Naive B cell (primary cell): ENCODE results near the gene PUS10. TPM values are rescaled to one million over a fixed set of nuclear protein-coding genes. Genes with fewer than 3 reads are reported as not detected.

Experiments used
- ATAC-seq, 2 donors: fragments of 150-1000 bp; cut with Tn5 transposase; 2 replicates each; pipeline ENCODE4 v1.10.0; 2021; ENCODE audit warnings: low read depth in 2 of 2, mild to moderate bottlenecking in 2 of 2, moderate library complexity in 2 of 2
- DNase-seq: peaks from one replicate; pipeline ENCODE4 v3.0.0; 2022
- H3K27ac Mint-ChIP-seq, 6 donors: one replicate each; pipeline ENCODE4 v1.8.0; 2020 to 2022; ENCODE audit warnings: mild to moderate bottlenecking in 6 of 6, mixed read lengths in 6 of 6, moderate library complexity in 5 of 6, inconsistent platforms in 2 of 6
- H3K27me3 Mint-ChIP-seq, 3 donors: one replicate each; pipeline ENCODE4 v1.8.0; 2021 to 2022; ENCODE audit warnings: mixed read lengths in 3 of 3, mild to moderate bottlenecking in 1 of 3
- H3K36me3 Mint-ChIP-seq, 2 donors: one replicate each; pipeline ENCODE4 v1.8.0; 2020 to 2022; ENCODE audit warnings: mixed read lengths in 2 of 2, inconsistent platforms in 1 of 2, mild to moderate bottlenecking in 1 of 2
- H3K4me1 Mint-ChIP-seq, 3 donors: one replicate each; pipeline ENCODE4 v1.8.0; 2020 to 2022; ENCODE audit warnings: mixed read lengths in 3 of 3, inconsistent platforms in 1 of 3, mild to moderate bottlenecking in 1 of 3, moderate library complexity in 1 of 3
- H3K4me3 Mint-ChIP-seq, 8 donors: one replicate each; pipeline ENCODE4 v1.8.0; 2020 to 2022; ENCODE audit warnings: mild to moderate bottlenecking in 8 of 8, mixed read lengths in 8 of 8, moderate library complexity in 8 of 8, inconsistent platforms in 2 of 8
- H3K9me3 Mint-ChIP-seq, 7 donors: one replicate each; pipeline ENCODE4 v1.8.0; 2020 to 2022; ENCODE audit warnings: mixed read lengths in 7 of 7, mild to moderate bottlenecking in 5 of 7, inconsistent platforms in 2 of 7, moderate library complexity in 1 of 7
- polyA plus RNA-seq, 6 donors: library from polyadenylated mRNA; unstranded; fragments of 300-500 nt; fragmentation: Illumina TruSeq; gene quantifications; one replicate each; pipeline ENCODE4 v1.2.3, GENCODE V29; 2021; ENCODE audit warnings: low read depth in 6 of 6

Gene PUS10
- polyA plus RNA-seq, 6 donors from 2014 or later, result 3.4 to 8.6 (median 4.8) TPM

- ATAC-seq (no peak), DNase-seq (no peak)
- Mint-ChIP-seq H3K9me3 (no peaks in the 10 kb centered on the region), H3K36me3 (peaks cover 0 to 8% of the 10 kb centered on the region in 2 donors), H3K27me3 (no peaks in the 10 kb centered on the region), H3K27ac (no peak overlapping the region), H3K4me3 (no peak overlapping the region), H3K4me1 (peaks cover 7 to 12% (median 11%) of the 10 kb centered on the region in 3 donors)
Observed at GRCh38 chr2:60959501-60959900, 58.6 kb downstream of the PUS10 start.

- Mint-ChIP-seq H3K4me1 (peaks cover 0 to 5% (median 5%) of the 10 kb centered on the region in 3 donors), H3K9me3 (no peaks in the 10 kb centered on the region), H3K36me3 (peaks cover 3 to 11% of the 10 kb centered on the region in 2 donors), H3K4me3 (no peak overlapping the region), H3K27ac (peak overlapping the region in 1 of 6 donors; percentile 33), H3K27me3 (no peaks in the 10 kb centered on the region)
- DNase-seq, result no peak
- no peak for ATAC-seq
Observed at GRCh38 chr2:60958800-60959199, 59.3 kb downstream of the PUS10 start.

GRCh38 chr2:60958361-60958760, 59.7 kb downstream of the PUS10 start:
- H3K4me1 Mint-ChIP-seq, result peaks cover 0 to 5% (median 4%) of the 10 kb centered on the region in 3 donors
- no peak for DNase-seq
- peak overlapping the region in 1 of 6 donors; percentile 33 for H3K27ac Mint-ChIP-seq
- no peak for ATAC-seq
- H3K4me3 Mint-ChIP-seq, result no peak overlapping the region
- H3K9me3 Mint-ChIP-seq, result peaks cover 0 to 4% (median 0%) of the 10 kb centered on the region in 7 donors
- H3K27me3 Mint-ChIP-seq, result no peaks in the 10 kb centered on the region
- H3K36me3 Mint-ChIP-seq, result peaks cover 7 to 15% of the 10 kb centered on the region in 2 donors

GRCh38 chr2:60957643-60958042, 60.4 kb downstream of the PUS10 start:
- Mint-ChIP-seq H3K9me3 (peaks cover 0 to 5% (median 0%) of the 10 kb centered on the region in 7 donors), H3K4me1 (no peaks in the 10 kb centered on the region), H3K4me3 (no peak overlapping the region), H3K27me3 (no peaks in the 10 kb centered on the region), H3K36me3 (peaks cover 12 to 16% of the 10 kb centered on the region in 2 donors), H3K27ac (peak overlapping the region in 1 of 6 donors; percentile 76)
- no peak for DNase-seq
- no peak for ATAC-seq

- no peak for ATAC-seq
- Mint-ChIP-seq H3K4me3 (no peak overlapping the region), H3K4me1 (no peaks in the 10 kb centered on the region), H3K27ac (no peak overlapping the region), H3K9me3 (peaks cover 0 to 5% (median 0%) of the 10 kb centered on the region in 7 donors), H3K36me3 (peaks cover 12 to 16% of the 10 kb centered on the region in 2 donors), H3K27me3 (no peaks in the 10 kb centered on the region)
- DNase-seq, result no peak
Observed at GRCh38 chr2:60957224-60957623, 60.8 kb downstream of the PUS10 start.

- Mint-ChIP-seq H3K27ac (no peak overlapping the region), H3K4me3 (no peak overlapping the region), H3K27me3 (no peaks in the 10 kb centered on the region), H3K9me3 (peaks cover 0 to 5% (median 0%) of the 10 kb centered on the region in 7 donors), H3K36me3 (peaks cover 16 to 19% of the 10 kb centered on the region in 2 donors), H3K4me1 (no peaks in the 10 kb centered on the region)
- ATAC-seq, result no peak
- no peak for DNase-seq
Observed at GRCh38 chr2:60954139-60954538, 63.9 kb downstream of the PUS10 start.

GRCh38 chr2:60948926-60949579, 69.0 kb downstream of the PUS10 start:
- DNase-seq, result no peak
- no peaks in the 10 kb centered on the region for H3K27me3 Mint-ChIP-seq
- peaks cover 0 to 9% (median 3%) of the 10 kb centered on the region in 3 donors for H3K4me1 Mint-ChIP-seq
- peaks cover 14 to 19% of the 10 kb centered on the region in 2 donors for H3K36me3 Mint-ChIP-seq
- H3K27ac Mint-ChIP-seq, result peak overlapping the region in 1 of 6 donors; percentile 63
- peaks cover 0 to 5% (median 0%) of the 10 kb centered on the region in 7 donors for H3K9me3 Mint-ChIP-seq
- H3K4me3 Mint-ChIP-seq, result no peak overlapping the region
- ATAC-seq, result no peak

- Mint-ChIP-seq H3K27me3 (no peaks in the 10 kb centered on the region), H3K4me1 (peaks cover 0 to 9% (median 3%) of the 10 kb centered on the region in 3 donors), H3K9me3 (no peaks in the 10 kb centered on the region), H3K36me3 (peaks cover 6 to 10% of the 10 kb centered on the region in 2 donors), H3K4me3 (no peak overlapping the region), H3K27ac (no peak overlapping the region)
- ATAC-seq (no peak), DNase-seq (no peak)
Observed at GRCh38 chr2:60948161-60948560, 69.9 kb downstream of the PUS10 start.

- H3K27ac Mint-ChIP-seq, result peak overlapping the region in 2 of 6 donors; percentile 56 to 67
- H3K9me3 Mint-ChIP-seq, result no peaks in the 10 kb centered on the region
- no peak overlapping the region for H3K4me3 Mint-ChIP-seq
- peaks cover 6 to 7% of the 10 kb centered on the region in 2 donors for H3K36me3 Mint-ChIP-seq
- peaks cover 0 to 9% (median 3%) of the 10 kb centered on the region in 3 donors for H3K4me1 Mint-ChIP-seq
- no peak for DNase-seq
- no peaks in the 10 kb centered on the region for H3K27me3 Mint-ChIP-seq
- ATAC-seq, result no peak
Observed at GRCh38 chr2:60947056-60947455, 71.0 kb downstream of the PUS10 start.

GRCh38 chr2:60945341-60945740, 72.7 kb downstream of the PUS10 start:
- Mint-ChIP-seq H3K4me3 (no peak overlapping the region), H3K36me3 (peaks cover under 1 to 6% of the 10 kb centered on the region in 2 donors), H3K27ac (no peak overlapping the region), H3K9me3 (no peaks in the 10 kb centered on the region), H3K4me1 (peaks cover 0 to 9% (median 3%) of the 10 kb centered on the region in 3 donors), H3K27me3 (no peaks in the 10 kb centered on the region)
- DNase-seq (no peak), ATAC-seq (no peak)

GRCh38 chr2:60939622-60940021, 78.4 kb downstream of the PUS10 start:
- Mint-ChIP-seq H3K36me3 (peaks cover 16 to 21% of the 10 kb centered on the region in 2 donors), H3K27me3 (no peaks in the 10 kb centered on the region), H3K9me3 (no peaks in the 10 kb centered on the region), H3K4me1 (peaks cover 21 to 32% (median 22%) of the 10 kb centered on the region in 3 donors), H3K27ac (peak overlapping the region in 4 of 6 donors; percentile 26 to 70 (median 62)), H3K4me3 (no peak overlapping the region)
- DNase-seq, result no peak
- ATAC-seq, result no peak

- ATAC-seq (no peak), DNase-seq (no peak)
- no peaks in the 10 kb centered on the region for H3K9me3 Mint-ChIP-seq
- peaks cover 9 to 31% of the 10 kb centered on the region in 2 donors for H3K36me3 Mint-ChIP-seq
- H3K4me3 Mint-ChIP-seq, result peak overlapping the region in 1 of 8 donors; percentile 13
- H3K27ac Mint-ChIP-seq, result peak overlapping the region in 5 of 6 donors; percentile 2 to 88 (median 67)
- H3K27me3 Mint-ChIP-seq, result no peaks in the 10 kb centered on the region
- H3K4me1 Mint-ChIP-seq, result peaks cover 31 to 45% (median 33%) of the 10 kb centered on the region in 3 donors
Observed at GRCh38 chr2:60938301-60938700, 79.8 kb downstream of the PUS10 start.

- no peak for ATAC-seq
- peaks cover 22 to 46% of the 10 kb centered on the region in 2 donors for H3K36me3 Mint-ChIP-seq
- DNase-seq, result no peak
- peaks cover 0 to 3% (median 0%) of the 10 kb centered on the region in 7 donors for H3K9me3 Mint-ChIP-seq
- peaks cover 39 to 55% (median 45%) of the 10 kb centered on the region in 3 donors for H3K4me1 Mint-ChIP-seq
- peak overlapping the region in 4 of 6 donors; percentile 12 to 86 (median 66) for H3K27ac Mint-ChIP-seq
- H3K27me3 Mint-ChIP-seq, result no peaks in the 10 kb centered on the region
- H3K4me3 Mint-ChIP-seq, result no peak overlapping the region
Observed at GRCh38 chr2:60936757-60937156, 81.3 kb downstream of the PUS10 start.

GRCh38 chr2:60934165-60934722, 83.8 kb downstream of the PUS10 start:
- DNase-seq (no peak), ATAC-seq (no peak)
- Mint-ChIP-seq H3K4me1 (peaks cover 39 to 51% (median 45%) of the 10 kb centered on the region in 3 donors), H3K36me3 (peaks cover 24 to 50% of the 10 kb centered on the region in 2 donors), H3K9me3 (peaks cover 0 to 3% (median 0%) of the 10 kb centered on the region in 7 donors), H3K27ac (peak overlapping the region; percentile 26 to 89 (median 71)), H3K4me3 (no peak overlapping the region), H3K27me3 (no peaks in the 10 kb centered on the region)
